ENCODE results near the gene RELL2. TPM values are rescaled to one million over a fixed set of nuclear protein-coding genes. Genes with fewer than 3 reads are reported as not detected.
"Not testable (repeated sequence)": the region's sequence is repeated elsewhere in the genome, so short reads cannot be mapped to it uniquely, and the experiment has no call there.

RELL2 gene
- total RNA-seq (2014; rRNA removed; shearing (Covaris generic)), result 5.8 and 10.1 TPM in 2 replicates

- DNase-seq (ENCODE audit: low read depth in 1 of 2, low spot score in 2 of 2), result peak; percentile 95 to 97
- peaks cover 27% of the 10 kb centered on the region for H3K4me1 ChIP-seq (replicated peaks)
- peaks cover 44% of the 10 kb centered on the region for H3K36me3 ChIP-seq
- no peak within 1 kb of the TSS for H3K27ac ChIP-seq
- no peaks in the 10 kb centered on the region for H3K27me3 ChIP-seq (replicated peaks)
- H3K9me3 ChIP-seq (replicated peaks), result no peaks in the 10 kb centered on the region
- H3K4me3 ChIP-seq, result peak within 1 kb of the TSS; percentile 67
Observed at GRCh38 chr5:141636413-141637122, at the start of gene RELL2, which contains the start of gene HDAC3. Gene RELL2 (plus strand): TSS chr5:141636997. CDS start chr5:141638226, 1,229 bp downstream. Gene HDAC3 (minus strand): TSS chr5:141636849. CDS start chr5:141636790, 59 bp downstream.

DNA sequence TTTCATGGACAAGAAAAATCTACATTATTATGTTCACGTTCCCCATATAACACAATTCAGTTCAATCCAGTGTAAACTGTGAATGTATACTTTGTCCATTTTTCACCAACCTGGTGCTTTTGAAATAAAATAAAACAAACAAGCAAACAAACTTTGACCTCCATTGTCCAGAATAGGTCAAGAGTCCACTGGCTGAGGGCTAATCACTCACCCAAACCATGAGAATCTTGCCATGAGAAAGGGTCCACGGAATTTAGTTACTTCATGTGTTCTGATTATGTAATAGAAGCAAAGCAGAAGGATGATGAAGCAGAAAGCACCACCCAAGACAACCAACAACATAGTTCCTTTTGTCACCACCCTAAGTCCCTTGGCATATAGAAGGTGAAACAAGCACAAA lies 46.7 kb upstream of the RELL2 start:
- H3K4me1 ChIP-seq (replicated peaks), result no peaks in the 10 kb centered on the region
- no peak for DNase-seq (ENCODE audit: low read depth in 1 of 2, low spot score in 2 of 2)
- H3K4me3 ChIP-seq, result no peak overlapping the region
- peaks cover 41% of the 10 kb centered on the region for H3K36me3 ChIP-seq
- H3K9me3 ChIP-seq (replicated peaks), result no peaks in the 10 kb centered on the region
- H3K27me3 ChIP-seq (replicated peaks), result no peaks in the 10 kb centered on the region
- H3K27ac ChIP-seq, result no peak overlapping the region

- Histone ChIP-seq H3K4me1 (replicated peaks) (no peaks in the 10 kb centered on the region), H3K27me3 (replicated peaks) (no peaks in the 10 kb centered on the region), H3K4me3 (no peak overlapping the region), H3K9me3 (replicated peaks) (no peaks in the 10 kb centered on the region), H3K36me3 (peaks cover 11% of the 10 kb centered on the region), H3K27ac (no peak overlapping the region)
- no peak for DNase-seq (ENCODE audit: low read depth in 1 of 2, low spot score in 2 of 2)
Observed at GRCh38 chr5:141596867-141597266, 39.9 kb upstream of the RELL2 start.

DNA sequence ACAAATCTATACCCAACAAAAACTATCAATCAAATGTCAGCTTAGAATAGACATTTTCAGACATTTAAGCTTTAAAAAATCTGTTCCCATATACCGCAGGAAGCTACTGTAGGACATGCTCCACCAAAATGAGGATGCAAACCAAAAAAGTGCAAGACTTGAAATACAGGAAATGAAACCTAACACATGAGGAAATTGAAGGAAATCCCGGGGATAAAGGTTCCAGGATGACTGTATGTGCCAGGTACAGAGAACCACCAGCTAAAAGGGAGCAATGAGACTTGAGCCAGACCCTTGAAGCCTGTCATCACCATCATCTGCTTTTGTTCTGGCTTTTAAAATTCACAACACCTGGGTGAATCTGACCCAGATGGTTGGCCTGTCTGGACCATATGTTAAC lies 39.4 kb upstream of the RELL2 start:
- H3K27ac ChIP-seq, result no peak overlapping the region
- no peak overlapping the region for H3K4me3 ChIP-seq
- no peaks in the 10 kb centered on the region for H3K9me3 ChIP-seq (replicated peaks)
- no peak for DNase-seq (ENCODE audit: low read depth in 1 of 2, low spot score in 2 of 2)
- H3K36me3 ChIP-seq, result peaks cover 11% of the 10 kb centered on the region
- no peaks in the 10 kb centered on the region for H3K4me1 ChIP-seq (replicated peaks)
- H3K27me3 ChIP-seq (replicated peaks), result no peaks in the 10 kb centered on the region

DNA sequence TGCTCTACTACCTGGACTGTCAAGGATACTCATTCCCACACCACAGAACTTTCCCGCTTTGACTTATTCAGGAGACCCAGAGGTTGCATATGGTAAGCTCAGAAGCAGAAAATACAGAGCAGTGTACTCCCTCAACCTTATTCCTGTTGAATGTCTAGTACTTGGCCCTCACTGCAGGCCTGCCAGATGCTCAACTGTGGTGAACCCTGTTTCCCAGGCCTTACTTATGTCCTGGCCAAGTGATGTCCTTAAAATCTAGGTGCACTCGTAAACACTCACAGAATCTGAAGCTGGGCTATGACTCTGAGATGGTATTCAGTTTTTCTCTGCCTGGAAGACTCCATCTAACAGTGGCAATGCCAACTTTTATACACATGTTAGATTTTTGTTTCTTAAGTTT lies 39.0 kb upstream of the RELL2 start:
- H3K4me1 ChIP-seq (replicated peaks), result no peaks in the 10 kb centered on the region
- H3K36me3 ChIP-seq, result peaks cover 11% of the 10 kb centered on the region
- no peak overlapping the region for H3K27ac ChIP-seq
- no peak overlapping the region for H3K4me3 ChIP-seq
- H3K27me3 ChIP-seq (replicated peaks), result no peaks in the 10 kb centered on the region
- DNase-seq (ENCODE audit: low read depth in 1 of 2, low spot score in 2 of 2), result no peak
- H3K9me3 ChIP-seq (replicated peaks), result no peaks in the 10 kb centered on the region

- no peak overlapping the region for H3K27ac ChIP-seq
- no peak overlapping the region for H3K4me3 ChIP-seq
- H3K36me3 ChIP-seq, result peaks cover 7% of the 10 kb centered on the region
- H3K4me1 ChIP-seq (replicated peaks), result peaks cover under 1% of the 10 kb centered on the region; the same call in 1 of the 2 replicates
- DNase-seq (ENCODE audit: low read depth in 1 of 2, low spot score in 2 of 2), result no peak
- no peaks in the 10 kb centered on the region for H3K27me3 ChIP-seq (replicated peaks)
- no peaks in the 10 kb centered on the region for H3K9me3 ChIP-seq (replicated peaks)
Observed at GRCh38 chr5:141598391-141599345, 38.1 kb upstream of the RELL2 start.

GRCh38 chr5:141602606-141603005 lies 34.2 kb upstream of the RELL2 start:
- H3K4me3 ChIP-seq, result no peak overlapping the region
- H3K27ac ChIP-seq, result no peak overlapping the region
- no peak for DNase-seq (ENCODE audit: low read depth in 1 of 2, low spot score in 2 of 2)
- H3K4me1 ChIP-seq (replicated peaks), result peaks cover 13% of the 10 kb centered on the region
- H3K36me3 ChIP-seq, result peaks cover 3% of the 10 kb centered on the region; the same call in 1 of the 2 replicates
- H3K9me3 ChIP-seq (replicated peaks), result no peaks in the 10 kb centered on the region
- no peaks in the 10 kb centered on the region for H3K27me3 ChIP-seq (replicated peaks)

- Histone ChIP-seq H3K27me3 (replicated peaks) (no peaks in the 10 kb centered on the region), H3K9me3 (replicated peaks) (no peaks in the 10 kb centered on the region), H3K27ac (peak overlapping the region; percentile 68), H3K36me3 (peaks cover 3% of the 10 kb centered on the region; the same call in 1 of the 2 replicates), H3K4me3 (no peak overlapping the region), H3K4me1 (replicated peaks) (peaks cover 13% of the 10 kb centered on the region)
- DNase-seq (ENCODE audit: low read depth in 1 of 2, low spot score in 2 of 2), result peak; percentile 64 to 83
Observed at GRCh38 chr5:141603923-141604717, 32.7 kb upstream of the RELL2 start.

- H3K27ac ChIP-seq, result no peak overlapping the region
- H3K9me3 ChIP-seq (replicated peaks), result no peaks in the 10 kb centered on the region
- peaks cover 13% of the 10 kb centered on the region for H3K4me1 ChIP-seq (replicated peaks)
- H3K4me3 ChIP-seq, result no peak overlapping the region
- H3K36me3 ChIP-seq, result peaks cover 3% of the 10 kb centered on the region; the same call in 1 of the 2 replicates
- DNase-seq (ENCODE audit: low read depth in 1 of 2, low spot score in 2 of 2), result no peak
- H3K27me3 ChIP-seq (replicated peaks), result no peaks in the 10 kb centered on the region
Observed at GRCh38 chr5:141605523-141606277, 31.1 kb upstream of the RELL2 start.

DNA sequence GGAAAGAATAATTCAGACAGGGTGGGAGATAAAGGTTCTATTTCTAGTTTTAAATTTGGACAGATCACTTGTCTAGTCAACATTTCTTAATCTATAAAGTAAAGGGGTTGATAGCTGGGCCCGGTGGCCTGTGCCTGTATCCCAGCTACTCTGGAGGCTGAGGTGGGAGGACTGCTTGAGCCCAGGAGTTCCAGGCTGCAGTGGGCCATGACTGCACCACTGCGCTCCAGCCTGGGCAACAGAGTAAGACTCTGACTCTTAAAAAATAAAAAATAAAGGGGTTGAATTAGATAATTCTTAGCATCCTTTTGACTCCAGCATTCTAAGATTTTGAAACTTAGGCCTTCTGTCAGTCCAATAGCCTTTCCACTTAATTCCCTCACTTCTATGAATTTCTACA lies 28.8 kb upstream of the RELL2 start:
- peaks cover 13% of the 10 kb centered on the region for H3K4me1 ChIP-seq (replicated peaks)
- H3K4me3 ChIP-seq, result no peak overlapping the region
- no peaks in the 10 kb centered on the region for H3K9me3 ChIP-seq (replicated peaks)
- peaks cover 3% of the 10 kb centered on the region; the same call in 1 of the 2 replicates for H3K36me3 ChIP-seq
- DNase-seq (ENCODE audit: low read depth in 1 of 2, low spot score in 2 of 2), result no peak
- H3K27me3 ChIP-seq (replicated peaks), result no peaks in the 10 kb centered on the region
- no peak overlapping the region for H3K27ac ChIP-seq

- H3K27me3 ChIP-seq (replicated peaks), result no peaks in the 10 kb centered on the region
- peaks cover 3% of the 10 kb centered on the region; the same call in 1 of the 2 replicates for H3K36me3 ChIP-seq
- DNase-seq (ENCODE audit: low read depth in 1 of 2, low spot score in 2 of 2), result no peak
- peaks cover 13% of the 10 kb centered on the region for H3K4me1 ChIP-seq (replicated peaks)
- H3K9me3 ChIP-seq (replicated peaks), result no peaks in the 10 kb centered on the region
- H3K27ac ChIP-seq, result no peak overlapping the region
- H3K4me3 ChIP-seq, result no peak overlapping the region
Observed at GRCh38 chr5:141608557-141608956, 28.2 kb upstream of the RELL2 start.

- Histone ChIP-seq H3K4me1 (replicated peaks) (peaks cover 9% of the 10 kb centered on the region), H3K9me3 (replicated peaks) (no peaks in the 10 kb centered on the region), H3K27me3 (replicated peaks) (no peaks in the 10 kb centered on the region), H3K36me3 (peaks cover 1% of the 10 kb centered on the region; the same call in 1 of the 2 replicates), H3K4me3 (no peak overlapping the region), H3K27ac (no peak overlapping the region)
- DNase-seq (ENCODE audit: low read depth in 1 of 2, low spot score in 2 of 2), result no peak
Observed at GRCh38 chr5:141609044-141609443, 27.8 kb upstream of the RELL2 start.

DNA sequence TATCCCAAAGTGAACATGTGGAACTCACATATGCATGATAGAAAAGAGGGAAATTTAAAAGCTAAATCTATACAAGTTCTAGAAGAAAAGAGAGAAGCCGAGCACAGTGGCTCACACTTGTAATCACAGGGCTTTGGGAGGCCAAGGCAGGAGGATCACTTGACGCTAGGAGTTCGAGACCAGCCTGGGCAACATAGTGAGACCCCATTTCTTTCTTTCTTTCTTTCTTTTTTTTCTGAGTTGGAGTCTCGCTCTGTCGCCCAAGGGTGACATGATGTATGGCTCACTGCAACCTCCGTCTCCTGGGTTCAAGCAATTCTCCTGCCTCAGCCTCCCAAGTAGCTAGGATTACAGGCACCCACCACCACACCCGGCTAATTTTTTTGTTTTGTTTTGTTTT lies 26.9 kb upstream of the RELL2 start:
- not testable (repeated sequence) for H3K4me1 ChIP-seq (replicated peaks); H3K36me3 ChIP-seq; H3K9me3 ChIP-seq (replicated peaks); H3K27me3 ChIP-seq (replicated peaks); H3K4me3 ChIP-seq; DNase-seq (ENCODE audit: low read depth in 1 of 2, low spot score in 2 of 2); H3K27ac ChIP-seq

Data from SJSA1 (cell line).